ENCODE measurements around the gene SH3RF2. TPM values are rescaled to one million over a fixed set of nuclear protein-coding genes. Genes with fewer than 3 reads are reported as not detected.

The SH3RF2 gene
- total RNA-seq, 6 experiments from 2014 or later: 0.43 to 1.7 (median 0.66) TPM

DNA sequence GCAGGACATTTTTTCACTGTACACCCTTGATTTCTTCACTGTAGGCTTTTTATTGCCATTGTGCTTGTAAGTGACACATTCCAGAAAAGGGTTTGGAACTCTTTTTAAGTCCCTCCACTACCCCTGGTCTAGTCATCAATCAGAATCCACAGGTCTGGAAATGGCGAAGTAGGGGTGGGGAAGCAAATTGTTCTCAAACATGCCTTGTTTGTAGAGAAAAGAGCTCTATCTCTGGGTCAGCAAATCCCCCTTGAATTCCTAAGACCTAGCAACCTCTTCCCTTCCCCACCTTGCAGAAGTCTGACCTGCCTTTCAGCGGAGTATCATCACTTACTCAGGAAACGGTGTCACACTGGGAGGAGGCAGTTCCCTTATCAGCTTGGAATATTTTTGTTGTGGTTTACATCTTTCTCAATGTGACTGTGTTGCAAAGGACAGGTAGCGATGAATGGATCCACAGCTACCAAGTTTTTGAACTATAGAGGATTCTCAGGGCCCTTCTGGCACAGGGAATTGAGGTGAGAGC is 3.2 kb downstream of the SH3RF2 start:
- Mint-ChIP-seq H3K4me1 (ENCODE audit: low read depth) (peaks cover 74% of the 10 kb centered on the region), H3K9me3 (no peaks in the 10 kb centered on the region), H3K4me3 (no peak overlapping the region), H3K36me3 (ENCODE audit: low read depth) (no peaks in the 10 kb centered on the region), H3K27me3 (ENCODE audit: insufficient read depth) (peaks cover 22% of the 10 kb centered on the region), H3K27ac (no peak overlapping the region)
- no peak for DNase-seq
- TF ChIP-seq, protein P1, sequence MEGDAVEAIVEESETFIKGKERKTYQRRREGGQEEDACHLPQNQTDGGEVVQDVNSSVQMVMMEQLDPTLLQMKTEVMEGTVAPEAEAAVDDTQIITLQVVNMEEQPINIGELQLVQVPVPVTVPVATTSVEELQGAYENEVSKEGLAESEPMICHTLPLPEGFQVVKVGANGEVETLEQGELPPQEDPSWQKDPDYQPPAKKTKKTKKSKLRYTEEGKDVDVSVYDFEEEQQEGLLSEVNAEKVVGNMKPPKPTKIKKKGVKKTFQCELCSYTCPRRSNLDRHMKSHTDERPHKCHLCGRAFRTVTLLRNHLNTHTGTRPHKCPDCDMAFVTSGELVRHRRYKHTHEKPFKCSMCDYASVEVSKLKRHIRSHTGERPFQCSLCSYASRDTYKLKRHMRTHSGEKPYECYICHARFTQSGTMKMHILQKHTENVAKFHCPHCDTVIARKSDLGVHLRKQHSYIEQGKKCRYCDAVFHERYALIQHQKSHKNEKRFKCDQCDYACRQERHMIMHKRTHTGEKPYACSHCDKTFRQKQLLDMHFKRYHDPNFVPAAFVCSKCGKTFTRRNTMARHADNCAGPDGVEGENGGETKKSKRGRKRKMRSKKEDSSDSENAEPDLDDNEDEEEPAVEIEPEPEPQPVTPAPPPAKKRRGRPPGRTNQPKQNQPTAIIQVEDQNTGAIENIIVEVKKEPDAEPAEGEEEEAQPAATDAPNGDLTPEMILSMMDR (IDR thresholded peaks at IDR 0.05): no peak

- Mint-ChIP-seq H3K36me3 (ENCODE audit: low read depth) (no peaks in the 10 kb centered on the region), H3K27me3 (ENCODE audit: insufficient read depth) (peaks cover 22% of the 10 kb centered on the region), H3K27ac (no peak overlapping the region), H3K4me1 (ENCODE audit: low read depth) (peaks cover 70% of the 10 kb centered on the region), H3K4me3 (no peak overlapping the region), H3K9me3 (no peaks in the 10 kb centered on the region)
- DNase-seq: no peak
- TF ChIP-seq, protein P1 (IDR thresholded peaks at IDR 0.05): no peak
These were observed 4.7 kb downstream of the SH3RF2 start for GRCh38 chr5:145941096-145941447.

DNA sequence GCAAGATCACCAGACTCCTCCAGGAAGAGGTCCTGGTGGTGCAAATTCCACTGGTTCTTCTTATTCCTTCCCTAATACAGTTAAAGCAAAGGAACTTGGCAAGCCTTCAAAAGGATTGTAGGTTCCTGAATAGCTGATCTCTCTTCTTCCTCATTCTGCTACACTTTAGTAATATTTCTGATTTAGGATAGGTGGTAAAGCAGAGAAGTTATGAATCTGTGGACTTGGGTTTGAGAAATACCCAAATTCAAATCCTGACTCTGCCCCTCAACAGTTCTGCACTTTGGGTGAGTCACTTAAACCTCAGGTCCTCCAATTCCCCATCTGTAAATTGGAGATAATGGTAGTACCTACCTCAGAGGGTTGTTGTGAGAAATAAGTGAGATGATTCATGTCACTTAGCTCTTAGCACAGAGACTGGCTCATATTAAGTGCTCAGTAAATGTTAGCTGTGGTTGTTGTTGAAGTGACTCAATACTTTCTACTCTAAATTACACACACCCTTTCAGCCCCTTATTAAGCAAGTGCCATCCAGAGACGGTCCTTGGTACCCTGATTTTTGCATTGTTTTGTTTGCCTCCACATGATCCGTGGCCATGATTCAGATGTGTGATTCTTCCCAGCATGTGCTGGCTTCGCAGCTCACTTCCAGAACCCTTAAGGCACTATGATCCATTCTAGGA is 5.2 kb downstream of the SH3RF2 start:
- peak; percentile 38 for DNase-seq
- TF ChIP-seq, protein P1 (IDR thresholded peaks at IDR 0.05): no peak

DNA sequence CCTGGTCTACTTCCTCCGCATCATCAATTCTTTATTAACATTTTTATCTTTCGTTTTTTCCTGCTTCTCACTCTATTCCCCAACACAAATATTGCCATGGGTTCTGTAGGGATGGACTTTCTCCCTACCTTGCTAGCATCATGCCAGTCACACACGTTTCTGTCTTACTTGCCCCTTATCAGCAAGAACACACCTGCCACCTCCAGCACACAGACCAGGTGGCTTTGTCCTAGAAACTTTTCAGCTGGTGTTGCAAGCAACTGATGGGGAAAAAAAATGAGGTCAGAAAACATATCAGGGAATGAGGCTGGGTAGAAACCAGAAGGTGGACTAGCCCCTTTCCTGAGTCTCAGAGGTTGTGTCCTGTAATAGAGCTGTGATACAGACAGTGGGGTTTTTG is 5.8 kb downstream of the SH3RF2 start:
- no peak for DNase-seq
- H3K27ac Mint-ChIP-seq: no peak overlapping the region
- H3K4me1 Mint-ChIP-seq (ENCODE audit: low read depth): peaks cover 70% of the 10 kb centered on the region
- H3K9me3 Mint-ChIP-seq: no peaks in the 10 kb centered on the region
- H3K36me3 Mint-ChIP-seq (ENCODE audit: low read depth): no peaks in the 10 kb centered on the region
- H3K4me3 Mint-ChIP-seq: no peak overlapping the region
- TF ChIP-seq, protein P1 (IDR thresholded peaks at IDR 0.05): no peak
- peaks cover 22% of the 10 kb centered on the region for H3K27me3 Mint-ChIP-seq (ENCODE audit: insufficient read depth)

More for the DNA sequence above, 5.2 kb downstream of the SH3RF2 start:
- no peak overlapping the region for H3K27ac Mint-ChIP-seq
- no peak overlapping the region; the same call in 1 of the 2 replicates for H3K4me3 Mint-ChIP-seq
- H3K9me3 Mint-ChIP-seq: no peaks in the 10 kb centered on the region
- peaks cover 70% of the 10 kb centered on the region for H3K4me1 Mint-ChIP-seq (ENCODE audit: low read depth)
- H3K36me3 Mint-ChIP-seq (ENCODE audit: low read depth): no peaks in the 10 kb centered on the region
- peaks cover 22% of the 10 kb centered on the region for H3K27me3 Mint-ChIP-seq (ENCODE audit: insufficient read depth)

DNA sequence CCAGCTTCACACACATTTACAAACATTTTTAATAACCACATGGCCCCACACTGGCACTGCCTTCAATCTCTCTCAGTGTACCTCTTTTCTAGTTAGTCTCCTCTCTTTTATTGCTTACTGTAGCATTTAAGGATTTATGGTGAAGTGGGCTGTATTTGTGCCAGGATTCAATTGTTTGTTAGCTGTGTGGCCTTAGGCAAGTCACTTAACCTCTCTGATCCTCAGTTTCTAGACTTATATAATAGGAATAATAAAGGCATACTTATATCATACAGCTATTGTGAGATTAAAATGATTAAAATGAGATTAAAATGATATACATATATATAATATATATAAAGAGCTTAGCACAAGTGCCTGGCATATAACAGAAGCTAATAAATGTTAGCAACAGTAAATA is 6.4 kb downstream of the SH3RF2 start:
- Mint-ChIP-seq H3K27me3 (ENCODE audit: insufficient read depth) (peaks cover 22% of the 10 kb centered on the region), H3K4me3 (no peak overlapping the region), H3K27ac (no peak overlapping the region), H3K36me3 (ENCODE audit: low read depth) (no peaks in the 10 kb centered on the region), H3K4me1 (ENCODE audit: low read depth) (peaks cover 68% of the 10 kb centered on the region), H3K9me3 (no peaks in the 10 kb centered on the region)
- TF ChIP-seq, protein P1 (IDR thresholded peaks at IDR 0.05): no peak
- no peak for DNase-seq

Data from HFFc6 (cell line).